Measurements from ENCODE around the gene TMEM169.
A peak's percentile ranks its signal among the peaks of the same experiment; 100 is the strongest.

The TMEM169 gene

DNA sequence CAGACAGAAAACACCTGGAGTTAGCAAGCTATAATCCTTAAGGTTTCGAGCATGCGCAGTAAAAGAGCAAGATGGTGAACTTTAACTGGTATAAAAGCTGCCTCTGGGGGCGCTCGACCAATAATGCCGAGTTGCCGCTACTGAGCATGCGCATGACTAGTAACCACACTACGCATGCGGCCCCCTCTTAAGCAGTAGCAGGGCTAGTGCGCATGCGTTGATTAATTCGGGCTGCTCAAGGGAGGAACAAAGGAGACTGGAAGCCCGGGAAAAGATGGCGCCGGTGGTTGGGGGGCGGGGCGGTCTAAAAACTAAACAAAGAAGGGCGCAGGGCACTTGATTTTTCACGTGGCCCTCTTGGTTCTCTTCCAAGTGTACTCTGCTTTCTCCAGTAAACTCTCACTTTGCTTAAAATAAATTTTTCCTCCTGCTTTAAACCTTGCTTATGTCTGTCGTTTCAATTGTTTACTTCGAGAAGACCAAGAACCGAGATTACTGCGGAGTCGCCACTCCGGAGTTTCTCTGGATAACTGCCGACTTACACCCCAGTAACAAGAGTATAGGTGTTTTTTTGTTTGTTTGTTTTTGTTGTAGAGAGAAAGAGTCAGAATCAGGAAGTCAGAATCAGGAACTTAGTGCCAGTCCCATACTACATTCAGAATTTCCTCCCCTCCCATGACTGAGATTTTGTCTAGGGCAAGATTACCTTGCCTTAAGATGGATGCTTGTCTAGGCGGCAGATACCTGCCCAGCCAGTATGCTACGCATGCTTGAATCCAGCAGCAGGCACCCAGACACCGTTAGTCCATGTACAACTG is 33.2 kb downstream of the TMEM169 start:
- peak overlapping the region; percentile 41 for H3K18ac ChIP-seq (ENCODE audit: low read length)
- peak overlapping the region; percentile 65 for H2BK5ac ChIP-seq (ENCODE audit: low read depth, low read length, poor library complexity)
- peaks cover 4 to 6% of the 10 kb centered on the region in 2 experiments for H3K4me1 ChIP-seq (ENCODE audit: control insufficient read depth in 1 of 2, insufficient read depth in 2 of 2, low read length in 2 of 2)
- no CpG with 5 or more reads among the region's 29 CpGs for whole genome bisulfite sequencing (ENCODE audit: extremely low coverage, insufficient coverage, insufficient read length)
- peaks cover 5% of the 10 kb centered on the region for H3K79me1 ChIP-seq (ENCODE audit: low read length)
- peak overlapping the region; percentile 94 for H4K91ac ChIP-seq (ENCODE audit: low read depth, low read length)
- no peak overlapping the region for H3K4me3 ChIP-seq (ENCODE audit: low read depth, low read length)
- H3K79me2 ChIP-seq (ENCODE audit: control insufficient read depth, insufficient read depth, low read length, poor library complexity): peaks cover 2% of the 10 kb centered on the region
- H3K27ac ChIP-seq (ENCODE audit: low read depth, low read length): peak overlapping the region; percentile 48
- H3K14ac ChIP-seq (ENCODE audit: low read length): peak overlapping the region; percentile 86
- peak overlapping the region; percentile 100 for H3K4ac ChIP-seq (ENCODE audit: low read depth, low read length)
- peak overlapping the region; percentile 94 for H4K12ac ChIP-seq (ENCODE audit: low read depth, low read length)
- H2AK5ac ChIP-seq (ENCODE audit: low read length): peak overlapping the region; percentile 98
- no peak overlapping the region for H2BK12ac ChIP-seq (ENCODE audit: low read length)
- no peaks in the 10 kb centered on the region for H3K27me3 ChIP-seq (ENCODE audit: insufficient read depth, low read length)
- H3K23ac ChIP-seq (ENCODE audit: low read length): no peak overlapping the region
- DNase-seq: peak; percentile 99 to 100
- no peak overlapping the region for H2BK120ac ChIP-seq (ENCODE audit: insufficient read depth, low read length, poor library complexity)
- peaks cover 7 to 41% of the 10 kb centered on the region in 2 experiments for H3K36me3 ChIP-seq (ENCODE audit: control insufficient read depth in 1 of 2, insufficient read depth in 2 of 2, low read length in 2 of 2)
- H2AFZ ChIP-seq (ENCODE audit: insufficient read depth, low read length, poor library complexity): no peak overlapping the region
- H4K8ac ChIP-seq (ENCODE audit: low read depth, low read length): peak overlapping the region; percentile 95
- no peaks in the 10 kb centered on the region for H3K9me3 ChIP-seq (ENCODE audit: insufficient read depth, low read depth, low read length)
- peak overlapping the region; percentile 58 for H3K4me2 ChIP-seq (ENCODE audit: low read length)
- peak overlapping the region; percentile 67 for H3K9ac ChIP-seq (ENCODE audit: low read length)

DNA sequence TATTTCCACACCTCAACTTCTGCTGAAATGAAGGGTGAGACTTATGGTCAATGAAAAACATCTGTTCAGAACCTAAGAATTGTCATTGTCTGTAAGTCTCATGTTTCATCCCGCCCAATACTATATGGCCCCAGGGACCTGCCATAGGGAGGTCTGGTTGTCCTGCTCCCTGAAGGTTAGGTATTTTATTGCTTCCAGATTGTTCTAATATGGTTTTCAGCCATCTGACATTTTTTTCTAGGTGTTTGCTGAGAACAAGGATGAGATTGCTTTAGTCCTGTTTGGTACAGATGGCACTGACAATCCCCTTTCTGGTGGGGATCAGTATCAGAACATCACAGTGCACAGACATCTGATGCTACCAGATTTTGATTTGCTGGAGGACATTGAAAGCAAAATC is 34.7 kb downstream of the TMEM169 start:
- Histone ChIP-seq H3K23ac (ENCODE audit: low read length) (no peak overlapping the region), H3K9me3 (ENCODE audit: insufficient read depth, low read depth, low read length) (no peaks in the 10 kb centered on the region), H3K9ac (ENCODE audit: low read length) (no peak overlapping the region), H3K79me2 (ENCODE audit: control insufficient read depth, insufficient read depth, low read length, poor library complexity) (peaks cover 2% of the 10 kb centered on the region), H2BK5ac (ENCODE audit: low read depth, low read length, poor library complexity) (no peak overlapping the region), H3K36me3 (ENCODE audit: control insufficient read depth in 1 of 2, insufficient read depth in 2 of 2, low read length in 2 of 2) (peaks cover 11 to 49% of the 10 kb centered on the region in 2 experiments), H3K4me3 (ENCODE audit: low read depth, low read length) (no peak overlapping the region), H4K91ac (ENCODE audit: low read depth, low read length) (no peak overlapping the region), H3K27me3 (ENCODE audit: insufficient read depth, low read length) (no peaks in the 10 kb centered on the region), H2BK120ac (ENCODE audit: insufficient read depth, low read length, poor library complexity) (no peak overlapping the region), H2AK5ac (ENCODE audit: low read length) (no peak overlapping the region), H3K4ac (ENCODE audit: low read depth, low read length) (peak overlapping the region; percentile 78), H3K14ac (ENCODE audit: low read length) (no peak overlapping the region), H3K4me2 (ENCODE audit: low read length) (no peak overlapping the region), H3K4me1 (ENCODE audit: control insufficient read depth in 1 of 2, insufficient read depth in 2 of 2, low read length in 2 of 2) (peaks cover 4 to 6% of the 10 kb centered on the region in 2 experiments), H4K8ac (ENCODE audit: low read depth, low read length) (no peak overlapping the region), H3K18ac (ENCODE audit: low read length) (no peak overlapping the region), H3K79me1 (ENCODE audit: low read length) (peaks cover 5% of the 10 kb centered on the region), H2BK12ac (ENCODE audit: low read length) (no peak overlapping the region), H2AFZ (ENCODE audit: insufficient read depth, low read length, poor library complexity) (no peak overlapping the region), H3K27ac (ENCODE audit: low read depth, low read length) (no peak overlapping the region), H4K12ac (ENCODE audit: low read depth, low read length) (no peak overlapping the region)
- WGBS (ENCODE audit: extremely low coverage, insufficient coverage, insufficient read length): no CpG with 5 or more reads among the region's 1 CpG
- no peak for DNase-seq

DNA sequence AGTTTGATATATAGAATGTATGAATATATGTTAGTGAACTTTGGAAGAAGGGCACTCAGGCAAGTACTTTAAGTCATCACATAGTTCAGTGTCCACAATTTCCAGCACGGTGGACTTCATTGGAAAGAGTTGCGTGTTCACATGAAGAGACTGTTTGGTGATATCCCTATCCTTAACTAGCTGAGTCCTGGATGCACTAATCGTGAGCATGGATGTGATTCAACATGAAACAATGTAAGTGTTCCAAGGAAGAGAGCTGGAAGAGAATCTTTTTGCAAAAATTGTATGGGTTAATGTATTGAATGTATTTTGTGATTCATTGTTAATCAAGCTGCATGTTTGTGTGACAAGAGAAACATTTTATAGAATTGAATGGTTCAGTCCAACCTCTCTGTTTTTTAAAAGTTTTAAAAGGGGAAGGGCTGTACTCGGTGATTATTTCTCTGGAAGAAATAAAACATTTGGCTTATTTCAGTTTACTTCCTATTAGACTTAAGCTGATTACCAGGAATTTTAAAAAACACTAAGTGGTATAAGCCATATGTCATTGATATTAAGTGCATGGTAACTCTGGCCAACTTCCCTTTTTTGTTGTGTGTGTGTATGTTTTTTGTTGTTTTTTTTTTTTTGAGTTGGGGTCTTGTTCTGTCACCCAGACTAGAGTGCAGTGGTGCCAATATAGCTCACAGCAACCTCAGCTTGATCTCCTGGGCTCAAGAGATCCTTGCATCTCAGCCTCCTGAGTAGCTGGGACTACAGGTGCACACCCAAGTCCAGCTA is 36.0 kb downstream of the TMEM169 start:
- H2AK5ac ChIP-seq (ENCODE audit: low read length): no peak overlapping the region
- no peak overlapping the region for H3K9ac ChIP-seq (ENCODE audit: low read length)
- H3K4me2 ChIP-seq (ENCODE audit: low read length): no peak overlapping the region
- no peak overlapping the region for H2BK5ac ChIP-seq (ENCODE audit: low read depth, low read length, poor library complexity)
- no peak overlapping the region for H2BK12ac ChIP-seq (ENCODE audit: low read length)
- peaks cover 4 to 6% of the 10 kb centered on the region in 2 experiments for H3K4me1 ChIP-seq (ENCODE audit: control insufficient read depth in 1 of 2, insufficient read depth in 2 of 2, low read length in 2 of 2)
- no peak overlapping the region for H3K4me3 ChIP-seq (ENCODE audit: low read depth, low read length)
- peaks cover 5% of the 10 kb centered on the region for H3K79me1 ChIP-seq (ENCODE audit: low read length)
- no peak overlapping the region for H4K91ac ChIP-seq (ENCODE audit: low read depth, low read length)
- H3K27me3 ChIP-seq (ENCODE audit: insufficient read depth, low read length): no peaks in the 10 kb centered on the region
- H3K4ac ChIP-seq (ENCODE audit: low read depth, low read length): no peak overlapping the region
- H3K18ac ChIP-seq (ENCODE audit: low read length): no peak overlapping the region
- H3K14ac ChIP-seq (ENCODE audit: low read length): no peak overlapping the region
- H4K12ac ChIP-seq (ENCODE audit: low read depth, low read length): no peak overlapping the region
- H3K36me3 ChIP-seq (ENCODE audit: control insufficient read depth in 1 of 2, insufficient read depth in 2 of 2, low read length in 2 of 2): peaks cover 9 to 50% of the 10 kb centered on the region in 2 experiments
- no peak overlapping the region for H2BK120ac ChIP-seq (ENCODE audit: insufficient read depth, low read length, poor library complexity)
- peaks cover 2% of the 10 kb centered on the region for H3K79me2 ChIP-seq (ENCODE audit: control insufficient read depth, insufficient read depth, low read length, poor library complexity)
- H4K8ac ChIP-seq (ENCODE audit: low read depth, low read length): no peak overlapping the region
- no peaks in the 10 kb centered on the region for H3K9me3 ChIP-seq (ENCODE audit: insufficient read depth, low read depth, low read length)
- H2AFZ ChIP-seq (ENCODE audit: insufficient read depth, low read length, poor library complexity): no peak overlapping the region
- no peak overlapping the region for H3K27ac ChIP-seq (ENCODE audit: low read depth, low read length)
- no peak overlapping the region for H3K23ac ChIP-seq (ENCODE audit: low read length)
- DNase-seq: no peak
- WGBS (ENCODE audit: extremely low coverage, insufficient coverage, insufficient read length): no CpG with 5 or more reads among the region's 4 CpGs

DNA sequence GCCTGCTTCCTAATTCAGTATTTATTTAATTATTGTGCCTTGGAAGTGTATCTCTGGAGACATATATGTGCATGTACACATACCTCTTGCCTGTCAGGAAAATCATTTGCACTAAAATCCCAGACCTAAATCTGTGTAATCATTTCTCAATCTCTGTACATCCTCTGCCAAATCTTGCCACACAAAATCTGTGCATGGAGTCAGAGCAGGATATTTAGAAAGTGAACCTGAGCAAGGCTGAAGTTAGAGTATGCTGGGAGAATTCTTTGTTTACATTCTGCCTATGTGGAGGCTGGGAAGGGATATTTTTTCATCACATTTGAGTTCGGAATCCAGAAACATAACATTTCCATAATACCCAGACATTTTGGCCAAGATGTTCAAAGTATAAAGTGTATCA is 36.8 kb downstream of the TMEM169 start:
- H2BK12ac ChIP-seq (ENCODE audit: low read length): no peak overlapping the region
- DNase-seq: no peak
- no CpG with 5 or more reads among the region's 1 CpG for WGBS (ENCODE audit: extremely low coverage, insufficient coverage, insufficient read length)

More for the DNA sequence above, 36.8 kb downstream of the TMEM169 start:
- Histone ChIP-seq H4K8ac (ENCODE audit: low read depth, low read length) (no peak overlapping the region), H2BK5ac (ENCODE audit: low read depth, low read length, poor library complexity) (no peak overlapping the region), H3K27me3 (ENCODE audit: insufficient read depth, low read length) (no peaks in the 10 kb centered on the region), H3K27ac (ENCODE audit: low read depth, low read length) (no peak overlapping the region), H4K12ac (ENCODE audit: low read depth, low read length) (no peak overlapping the region), H3K79me1 (ENCODE audit: low read length) (peaks cover 5% of the 10 kb centered on the region), H3K4me1 (ENCODE audit: control insufficient read depth in 1 of 2, insufficient read depth in 2 of 2, low read length in 2 of 2) (peaks cover 4 to 6% of the 10 kb centered on the region in 2 experiments), H3K79me2 (ENCODE audit: control insufficient read depth, insufficient read depth, low read length, poor library complexity) (peaks cover 2% of the 10 kb centered on the region), H3K14ac (ENCODE audit: low read length) (no peak overlapping the region), H4K91ac (ENCODE audit: low read depth, low read length) (no peak overlapping the region), H3K9ac (ENCODE audit: low read length) (no peak overlapping the region), H3K18ac (ENCODE audit: low read length) (no peak overlapping the region), H3K23ac (ENCODE audit: low read length) (no peak overlapping the region), H2BK120ac (ENCODE audit: insufficient read depth, low read length, poor library complexity) (no peak overlapping the region), H3K4me2 (ENCODE audit: low read length) (no peak overlapping the region), H3K9me3 (ENCODE audit: insufficient read depth, low read depth, low read length) (no peaks in the 10 kb centered on the region), H3K4me3 (ENCODE audit: low read depth, low read length) (no peak overlapping the region), H2AFZ (ENCODE audit: insufficient read depth, low read length, poor library complexity) (no peak overlapping the region), H3K36me3 (ENCODE audit: control insufficient read depth in 1 of 2, insufficient read depth in 2 of 2, low read length in 2 of 2) (peaks cover 9 to 48% of the 10 kb centered on the region in 2 experiments), H2AK5ac (ENCODE audit: low read length) (no peak overlapping the region), H3K4ac (ENCODE audit: low read depth, low read length) (no peak overlapping the region)

All from trophoblast cell (in vitro differentiated cells and primary cell).